PC-9 (cell line): Measurements from ENCODE around the gene EHMT1.

Experiments
- EZH2 ChIP-seq: fragments of 200-600 bp; sonication (generic); IDR thresholded peaks from 2 replicates; pipeline ENCODE4 v1.8.0; 2017; ENCODE audit warnings: antibody characterized with exemption, low read depth
- TF ChIP-seq, protein P1 (sequence below): fragments of 200-600 bp; sonication (generic); conservative IDR thresholded peaks from 2 replicates; pipeline ENCODE4 v1.6.1; 2017; ENCODE audit warnings: mixed run types, antibody characterized with exemption, mild to moderate bottlenecking, moderate library complexity

- TF ChIP-seq, protein P1, sequence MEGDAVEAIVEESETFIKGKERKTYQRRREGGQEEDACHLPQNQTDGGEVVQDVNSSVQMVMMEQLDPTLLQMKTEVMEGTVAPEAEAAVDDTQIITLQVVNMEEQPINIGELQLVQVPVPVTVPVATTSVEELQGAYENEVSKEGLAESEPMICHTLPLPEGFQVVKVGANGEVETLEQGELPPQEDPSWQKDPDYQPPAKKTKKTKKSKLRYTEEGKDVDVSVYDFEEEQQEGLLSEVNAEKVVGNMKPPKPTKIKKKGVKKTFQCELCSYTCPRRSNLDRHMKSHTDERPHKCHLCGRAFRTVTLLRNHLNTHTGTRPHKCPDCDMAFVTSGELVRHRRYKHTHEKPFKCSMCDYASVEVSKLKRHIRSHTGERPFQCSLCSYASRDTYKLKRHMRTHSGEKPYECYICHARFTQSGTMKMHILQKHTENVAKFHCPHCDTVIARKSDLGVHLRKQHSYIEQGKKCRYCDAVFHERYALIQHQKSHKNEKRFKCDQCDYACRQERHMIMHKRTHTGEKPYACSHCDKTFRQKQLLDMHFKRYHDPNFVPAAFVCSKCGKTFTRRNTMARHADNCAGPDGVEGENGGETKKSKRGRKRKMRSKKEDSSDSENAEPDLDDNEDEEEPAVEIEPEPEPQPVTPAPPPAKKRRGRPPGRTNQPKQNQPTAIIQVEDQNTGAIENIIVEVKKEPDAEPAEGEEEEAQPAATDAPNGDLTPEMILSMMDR: no peak
- no peak for TF ChIP-seq EZH2
These were observed 52.4 kb downstream of the EHMT1 start for GRCh38 chr9:137671196-137671538.
